Testis (tissue), 3 donors: ENCODE results near the gene COL11A2. TPM values are rescaled to one million over a fixed set of nuclear protein-coding genes. Genes with fewer than 3 reads are reported as not detected.
A peak's percentile ranks its signal among the peaks of the same experiment; 100 is the strongest.

ENCODE experiments used
- DNase-seq: peaks from one replicate; pipeline ENCODE4 v3.0.0-alpha.2; 2019
- H3K27ac ChIP-seq, 2 donors: fragments of 200-600 bp; sonication (generic); one replicate each; pipeline ENCODE4 v1.5.1; 2019
- H3K27me3 ChIP-seq: fragments of 200-600 bp; sonication (generic); one replicate; pipeline ENCODE4 v1.5.1; 2019
- H3K36me3 ChIP-seq: fragments of 200-600 bp; sonication (generic); one replicate; pipeline ENCODE4 v1.5.1; 2017; ENCODE audit warnings: low read depth; ENCODE audit errors: missing control alignments
- H3K4me1 ChIP-seq: fragments of 200-600 bp; sonication (generic); one replicate; pipeline ENCODE4 v1.5.1; 2019
- H3K4me3 ChIP-seq, 2 donors: fragments of 200-600 bp; sonication (generic); one replicate each; pipeline ENCODE4 v1.5.1; 2017 to 2019
- H3K9me3 ChIP-seq: fragments of 200-600 bp; sonication (generic); one replicate; pipeline ENCODE4 v1.5.1; 2017
- CTCF ChIP-seq, 3 experiments: fragments of 450-650 bp in 2 of 3; fragments of 200-600 bp in 1 of 3; sonication (generic) in 1 of 3; IDR thresholded peaks; one replicate each; pipeline ENCODE4 v1.5.1; 2016 to 2019; ENCODE audit warnings: antibody characterized with exemption in 3 of 3, mild to moderate bottlenecking in 2 of 3, moderate library complexity in 1 of 3
- POLR2A ChIP-seq: fragments of 450-650 bp; IDR thresholded peaks from one replicate; pipeline ENCODE4 v1.6.1; 2017; ENCODE audit warnings: antibody characterized with exemption, mild to moderate bottlenecking, moderate library complexity
- WGBS, 2 donors: methylation state at CpG; one replicate each; pipeline ENCODE4 v1.1.5; 2018; 5-methylcytosine and 5-hydroxymethylcytosine counted together
- intact Hi-C: fragments of 100-400 bp; cut with DNase I; formaldehyde crosslinking; loops from one replicate; pipeline ENCODE4 v1.15.1; 2023; ENCODE audit warnings: low total_unique reads
- polyA plus RNA-seq: library from polyadenylated mRNA; stranded (reverse); fragments of 350-450 nt; fragmentation: Illumina TruSeq; extraction: RNeasy Lipid Tissue Mini Kit (QIAGEN cat#74804); gene quantifications from one replicate; pipeline ENCODE4 v1.2.3, GENCODE V29; 2014; ENCODE audit warnings: low read depth, low replicate concordance; ENCODE audit not compliant: insufficient read depth
- total RNA-seq, 2 donors: library from RNA; depleted of rRNA; stranded (reverse); fragments of >200 nt; gene quantifications; one replicate each; pipeline ENCODE4 v1.2.3, GENCODE V29; 2016

Gene COL11A2
- total and polyA plus RNA-seq, 3 donors from 2014 or later: 8.2 to 8.8 (median 8.6) TPM

- no peak for DNase-seq
- no peak for TF ChIP-seq CTCF (IDR thresholded peaks at IDR 0.05)
- no peak for TF ChIP-seq POLR2A
- intact Hi-C loops: loop anchor here (10.0 kb wide), 1 partner anchor 112 kb away; the partner anchor contains the start of genes TAPBP and ZBTB22
- Histone ChIP-seq H3K9me3 (no peaks in the 10 kb centered on the region), H3K4me3 (no peak overlapping the region), H3K36me3 (no peaks in the 10 kb centered on the region), H3K27ac (no peak overlapping the region), H3K4me1 (peaks cover 50% of the 10 kb centered on the region), H3K27me3 (no peaks in the 10 kb centered on the region)
- 89 to 92% methylated on average over 6 of the region's 6 CpGs for WGBS, 2 donors
These were observed 10.5 kb upstream of the COL11A2 start for GRCh38 chr6:33202799-33203198.

GRCh38 chr6:33201935-33202334 is 9.7 kb upstream of the COL11A2 start:
- Histone ChIP-seq H3K4me3 (peak overlapping the region; percentile 82), H3K27ac (peak overlapping the region in 1 of 2 donors; percentile 94), H3K36me3 (no peaks in the 10 kb centered on the region), H3K27me3 (no peaks in the 10 kb centered on the region), H3K4me1 (peaks cover 49% of the 10 kb centered on the region), H3K9me3 (no peaks in the 10 kb centered on the region)
- WGBS, 2 donors: 68 to 77% methylated on average over 6 of the region's 6 CpGs
- DNase-seq: no peak
- intact Hi-C loops: loop anchor here (10.0 kb wide), 1 partner anchor 113 kb away; the partner anchor contains the start of genes TAPBP and ZBTB22
- TF ChIP-seq POLR2A (no peak), CTCF (IDR thresholded peaks at IDR 0.05) (no peak)

GRCh38 chr6:33201147-33201545 is 8.9 kb upstream of the COL11A2 start:
- H3K4me1 ChIP-seq: peaks cover 44% of the 10 kb centered on the region
- 0 to 2% methylated on average over 11 to 14 of the region's 14 CpGs for WGBS, 2 donors
- H3K9me3 ChIP-seq: no peaks in the 10 kb centered on the region
- DNase-seq: no peak
- peak overlapping the region; percentile 91 to 94 for H3K27ac ChIP-seq
- TF ChIP-seq POLR2A: no peak
- TF ChIP-seq CTCF (IDR thresholded peaks at IDR 0.05): no peak
- no peaks in the 10 kb centered on the region for H3K36me3 ChIP-seq
- intact Hi-C loops: loop anchor here (10.0 kb wide), 1 partner anchor 114 kb away; the partner anchor contains the start of genes TAPBP and ZBTB22
- H3K27me3 ChIP-seq: no peaks in the 10 kb centered on the region
- peak overlapping the region; percentile 82 for H3K4me3 ChIP-seq

- Histone ChIP-seq H3K36me3 (no peaks in the 10 kb centered on the region), H3K27me3 (no peaks in the 10 kb centered on the region), H3K4me3 (peak within 1 kb of the TSS; percentile 82), H3K9me3 (no peaks in the 10 kb centered on the region), H3K27ac (peak within 1 kb of the TSS; percentile 91 to 94), H3K4me1 (peaks cover 44% of the 10 kb centered on the region)
- intact Hi-C loops: loop anchor here (10.0 kb wide), 1 partner anchor 114 kb away; the partner anchor contains the start of genes TAPBP and ZBTB22
- TF ChIP-seq POLR2A: no peak
- TF ChIP-seq CTCF (IDR thresholded peaks at IDR 0.05): no peak
- WGBS, 2 donors: 0 to 1% methylated on average over 27 to 65 of the region's 68 CpGs
- peak; percentile 99 for DNase-seq
These were observed 8.2 kb upstream of the COL11A2 start, which contains the start of the genes RXRB and SLC39A7 for GRCh38 chr6:33200219-33201146. Gene RXRB (minus strand): TSS chr6:33200665. CDS start chr6:33200476, 189 bp downstream. Gene SLC39A7 (plus strand): TSS chr6:33200867. CDS start chr6:33201246, 379 bp downstream.
